Neural cell (in vitro differentiated cells): ENCODE data around the gene FREM2. TPM values are rescaled to one million over a fixed set of nuclear protein-coding genes. Genes with fewer than 3 reads are reported as not detected.
A peak's percentile ranks its signal among the peaks of the same experiment; 100 is the strongest.

Source experiments
- H2AFZ ChIP-seq: fragments of 200-600, 300-800 bp; sonication (generic), shearing (Covaris generic); 2 replicates; pipeline ENCODE4 v1.6.0; 2014; ENCODE audit warnings: low read depth, mild to moderate bottlenecking, antibody characterized with exemption, low read length, moderate library complexity
- H3F3A ChIP-seq: fragments of 200-600 bp; shearing (Covaris generic); 2 replicates; pipeline ENCODE4 v1.6.1; 2016; ENCODE audit warnings: mild to moderate bottlenecking, moderate library complexity, mixed read lengths, antibody characterized with exemption, low read length; ENCODE audit not compliant: insufficient read depth, poor library complexity, severe bottlenecking
- H3K27ac ChIP-seq: fragments of 200-600, 300-800 bp; sonication (generic), shearing (Covaris generic); 2 replicates; pipeline ENCODE4 v1.5.1; 2014; ENCODE audit warnings: mild to moderate bottlenecking, low read length, moderate library complexity
- H3K27me3 ChIP-seq: fragments of 300-800, 200-600 bp; sonication (generic), shearing (Covaris generic); 2 replicates; pipeline ENCODE4 v1.6.0; 2014; ENCODE audit warnings: mild to moderate bottlenecking, low read depth, low read length, moderate library complexity; ENCODE audit not compliant: insufficient read depth
- H3K36me3 ChIP-seq: fragments of 300-800, 200-600 bp; sonication (generic), shearing (Covaris generic); 2 replicates; pipeline ENCODE4 v1.5.1; 2014; ENCODE audit warnings: mild to moderate bottlenecking, antibody characterized with exemption, low read length, moderate library complexity; ENCODE audit not compliant: insufficient read depth
- H3K4me2 ChIP-seq: fragments of 300-800, 200-600 bp; sonication (generic), shearing (Covaris generic); 2 replicates; pipeline ENCODE4 v1.6.0; 2014; ENCODE audit warnings: mild to moderate bottlenecking, low read length
- H3K4me3 ChIP-seq: fragments of 300-800, 200-600 bp; sonication (generic), shearing (Covaris generic); 2 replicates; pipeline ENCODE4 v1.5.1; 2014; ENCODE audit warnings: mild to moderate bottlenecking, low read length, moderate library complexity
- H3K79me2 ChIP-seq: fragments of 200-600 bp; shearing (Covaris generic); replicated peaks from 2 replicates; pipeline ENCODE4 v1.6.0; 2014; ENCODE audit warnings: mild to moderate bottlenecking, low read length, moderate library complexity; ENCODE audit not compliant: insufficient read depth
- H3K9ac ChIP-seq: fragments of 300-800, 200-600 bp; sonication (generic), shearing (Covaris generic); 2 replicates; pipeline ENCODE4 v1.6.1; 2016; ENCODE audit warnings: mild to moderate bottlenecking, low read length, mixed read lengths
- H3K9me2 ChIP-seq: fragments of 200-600 bp; shearing (Covaris generic); 2 replicates; pipeline ENCODE4 v1.6.1; 2016; ENCODE audit warnings: mild to moderate bottlenecking, low read length, mixed read lengths; ENCODE audit not compliant: insufficient read depth
- H3K9me3 ChIP-seq: fragments of 200-600, 300-800 bp; sonication (generic), shearing (Covaris generic); 2 replicates; pipeline ENCODE4 v1.6.1; 2016; ENCODE audit warnings: mild to moderate bottlenecking, mixed run types, low read length, moderate library complexity, mixed read lengths
- H4K20me1 ChIP-seq: fragments of 200-600 bp; shearing (Covaris generic); 2 replicates; pipeline ENCODE4 v1.6.1; 2016; ENCODE audit warnings: mild to moderate bottlenecking, mixed run types; ENCODE audit not compliant: insufficient read depth
- CTCF ChIP-seq: fragments of 450-650 bp; IDR thresholded peaks from 2 replicates; pipeline ENCODE4 v1.5.1; 2014; ENCODE audit warnings: antibody characterized with exemption, mild to moderate bottlenecking, moderate library complexity; ENCODE audit not compliant: poor library complexity, severe bottlenecking
- EP300 ChIP-seq: fragments of 450-650 bp; conservative IDR thresholded peaks from 2 replicates; pipeline ENCODE4 v1.6.1; 2014; ENCODE audit warnings: antibody characterized with exemption, mild to moderate bottlenecking, moderate library complexity; ENCODE audit not compliant: poor library complexity, severe bottlenecking
- EZH2 ChIP-seq: fragments of 200-600, 300-800 bp; shearing (Covaris generic), sonication (generic); IDR thresholded peaks from 2 replicates; pipeline ENCODE4 v1.6.1; 2014; ENCODE audit warnings: antibody characterized with exemption, low read length, borderline replicate concordance, mild to moderate bottlenecking; ENCODE audit not compliant: insufficient read depth, poor library complexity, severe bottlenecking
- MXI1 ChIP-seq: fragments of 450-650 bp; conservative IDR thresholded peaks from 2 replicates; pipeline ENCODE4 v1.6.1; 2014; ENCODE audit warnings: antibody characterized with exemption, mild to moderate bottlenecking; ENCODE audit not compliant: poor library complexity, severe bottlenecking
- POLR2AphosphoS5 ChIP-seq: IDR thresholded peaks from 2 replicates; pipeline ENCODE4 v1.6.1; 2012
- RAD21 ChIP-seq: fragments of 450-650 bp; conservative IDR thresholded peaks from 2 replicates; pipeline ENCODE4 v1.6.1; 2014; ENCODE audit warnings: antibody characterized with exemption, mild to moderate bottlenecking, moderate library complexity
- REST ChIP-seq: IDR thresholded peaks from 2 replicates; pipeline ENCODE4 v1.6.1; 2012; ENCODE audit warnings: borderline replicate concordance
- SMC3 ChIP-seq: fragments of 450-650 bp; conservative IDR thresholded peaks from 2 replicates; pipeline ENCODE4 v1.6.1; 2014; ENCODE audit warnings: antibody characterized with exemption, mild to moderate bottlenecking, moderate library complexity; ENCODE audit not compliant: poor library complexity
- TAF1 ChIP-seq: IDR thresholded peaks from 2 replicates; pipeline ENCODE4 v1.6.1; 2012; ENCODE audit warnings: low read depth
- polyA plus RNA-seq: library from polyadenylated mRNA; depleted of rRNA; stranded (reverse); fragments of >200 nt; gene quantifications from 2 replicates; pipeline ENCODE4 v1.2.3, GENCODE V29; 2014

FREM2 gene
- polyA plus RNA-seq, 1 donor from 2014 or later: 0.19 TPM

- no peak overlapping the region for H3K4me2 ChIP-seq
- no peaks in the 10 kb centered on the region for H3K79me2 ChIP-seq
- H3K4me3 ChIP-seq: no peak overlapping the region
- H3K9ac ChIP-seq: no peak overlapping the region
- no peaks in the 10 kb centered on the region for H3K9me3 ChIP-seq
- no peaks in the 10 kb centered on the region for H4K20me1 ChIP-seq
- no peaks in the 10 kb centered on the region for H3K27me3 ChIP-seq
- no peaks in the 10 kb centered on the region for H3K36me3 ChIP-seq
- no peaks in the 10 kb centered on the region for H3F3A ChIP-seq
- no peak overlapping the region for H2AFZ ChIP-seq
- no peaks in the 10 kb centered on the region for H3K9me2 ChIP-seq
- TF ChIP-seq CTCF: no peak
- TF ChIP-seq RAD21: no peak
- TF ChIP-seq REST: peak; percentile 17
- TF ChIP-seq MXI1: no peak
- TF ChIP-seq EP300: no peak
- no peak for TF ChIP-seq TAF1
- TF ChIP-seq EZH2: no peak
- no peak for TF ChIP-seq POLR2AphosphoS5
- H3K27ac ChIP-seq: peak overlapping the region; percentile 32
These were observed 67.0 kb downstream of the FREM2 start for GRCh38 chr13:38753878-38754277.

- no peaks in the 10 kb centered on the region for H3K9me3 ChIP-seq
- H3K79me2 ChIP-seq: no peaks in the 10 kb centered on the region
- no peak overlapping the region for H3K4me2 ChIP-seq
- H3K9me2 ChIP-seq: no peaks in the 10 kb centered on the region
- H3K36me3 ChIP-seq: no peaks in the 10 kb centered on the region
- no peak overlapping the region for H2AFZ ChIP-seq
- no peaks in the 10 kb centered on the region for H4K20me1 ChIP-seq
- H3F3A ChIP-seq: no peaks in the 10 kb centered on the region
- no peak overlapping the region for H3K9ac ChIP-seq
- H3K4me3 ChIP-seq: no peak overlapping the region
- H3K27me3 ChIP-seq: no peaks in the 10 kb centered on the region
- TF ChIP-seq TAF1 (no peak), REST (no peak), SMC3 (no peak), EP300 (no peak), MXI1 (no peak), RAD21 (no peak), CTCF (no peak), EZH2 (no peak), POLR2AphosphoS5 (no peak)
- H3K27ac ChIP-seq: no peak overlapping the region
These were observed 68.9 kb downstream of the FREM2 start for GRCh38 chr13:38755793-38756192.
